Liver (tissue), 9 donors: Measurements from ENCODE around the gene CADM2. TPM values are rescaled to one million over a fixed set of nuclear protein-coding genes. Genes with fewer than 3 reads are reported as not detected.

Experiments
- DNase-seq: peaks from one replicate; pipeline ENCODE4 v3.0.0-alpha.2; 2017; ENCODE audit warnings: low spot score
- H3K27ac ChIP-seq, 2 donors: one replicate each; pipeline ENCODE4 v1.7.0; 2013; ENCODE audit warnings: inconsistent platforms in 2 of 2, low read length in 2 of 2, control low read depth in 1 of 2, low read depth in 1 of 2, mild to moderate bottlenecking in 1 of 2
- H3K27me3 ChIP-seq, 4 donors: one replicate each; pipeline versions ENCODE4 v1.6.1 to v1.7.0; 2013; ENCODE audit warnings: low read length in 3 of 4, inconsistent platforms in 1 of 4, mild to moderate bottlenecking in 1 of 4, moderate library complexity in 1 of 4; ENCODE audit not compliant: control insufficient read depth in 4 of 4, insufficient read depth in 4 of 4
- H3K36me3 ChIP-seq, 4 donors: one replicate each; pipeline versions ENCODE4 v1.6.1 to v1.7.0; 2013; ENCODE audit warnings: low read length in 3 of 4, mild to moderate bottlenecking in 3 of 4, low read depth in 1 of 4, moderate library complexity in 1 of 4; ENCODE audit not compliant: control insufficient read depth in 4 of 4, insufficient read depth in 3 of 4
- H3K4me1 ChIP-seq, 4 donors: one replicate each; pipeline versions ENCODE4 v1.6.1 to v1.7.0; 2013; ENCODE audit warnings: low read length in 3 of 4, mild to moderate bottlenecking in 3 of 4, moderate library complexity in 1 of 4; ENCODE audit not compliant: control insufficient read depth in 4 of 4, insufficient read depth in 4 of 4
- H3K4me3 ChIP-seq, 3 donors: one replicate each; pipeline versions ENCODE4 v1.6.1 to v1.7.0; 2013; ENCODE audit warnings: low read length in 3 of 3, control low read depth in 1 of 3, low read depth in 1 of 3, mild to moderate bottlenecking in 1 of 3
- H3K9ac ChIP-seq, 2 donors: one replicate each; pipeline ENCODE4 v1.7.0; 2013; ENCODE audit warnings: low read length in 2 of 2, mild to moderate bottlenecking in 2 of 2, moderate library complexity in 2 of 2, control low read depth in 1 of 2, low read depth in 1 of 2
- H3K9me3 ChIP-seq, 4 donors: one replicate each; pipeline versions ENCODE4 v1.6.1 to v1.7.0; 2013; ENCODE audit warnings: low read length in 3 of 4; ENCODE audit not compliant: control insufficient read depth in 4 of 4
- ATF3 ChIP-seq: IDR thresholded peaks from 2 replicates; pipeline ENCODE4 v1.6.1; 2016; ENCODE audit warnings: antibody characterized with exemption
- CTCF ChIP-seq: fragments of 150-350 bp; IDR thresholded peaks from 2 replicates; pipeline ENCODE4 v1.5.1; 2017; ENCODE audit warnings: improper control_type of control experiment, low read depth, low read length; ENCODE audit not compliant: missing input control
- EGR1 ChIP-seq, 2 donors: IDR thresholded peaks; 2 replicates each; pipeline ENCODE4 v1.6.1; 2016 to 2018; ENCODE audit warnings: antibody characterized with exemption in 2 of 2, low read depth in 2 of 2
- FOXA1 ChIP-seq: IDR thresholded peaks from 2 replicates; pipeline ENCODE4 v1.6.1; 2016; ENCODE audit warnings: antibody characterized with exemption
- FOXA2 ChIP-seq: IDR thresholded peaks from 2 replicates; pipeline ENCODE4 v1.6.1; 2016; ENCODE audit warnings: antibody characterized with exemption
- GABPA ChIP-seq, 2 donors: IDR thresholded peaks in 1 of 2; conservative IDR thresholded peaks in 1 of 2; 2 replicates each; pipeline ENCODE4 v1.6.1; 2016; ENCODE audit warnings: antibody characterized with exemption in 2 of 2, mild to moderate bottlenecking in 1 of 2, moderate library complexity in 1 of 2
- HNF4A ChIP-seq, 2 donors: conservative IDR thresholded peaks; 2 replicates each; pipeline ENCODE4 v1.6.1; 2016; ENCODE audit warnings: antibody characterized with exemption in 2 of 2, mild to moderate bottlenecking in 2 of 2
- HNF4G ChIP-seq: IDR thresholded peaks from 2 replicates; pipeline ENCODE4 v1.6.1; 2016; ENCODE audit warnings: antibody characterized with exemption
- JUND ChIP-seq, 2 donors: IDR thresholded peaks; 2 replicates each; pipeline ENCODE4 v1.6.1; 2016; ENCODE audit warnings: antibody characterized with exemption in 2 of 2
- MAX ChIP-seq: IDR thresholded peaks from 2 replicates; pipeline ENCODE4 v1.6.1; 2016; ENCODE audit warnings: antibody characterized with exemption
- NR2F2 ChIP-seq: IDR thresholded peaks from 2 replicates; pipeline ENCODE4 v1.6.1; 2016; ENCODE audit warnings: antibody characterized with exemption
- RAD21 ChIP-seq, 2 donors: IDR thresholded peaks; 2 replicates each; pipeline ENCODE4 v1.6.1; 2016; ENCODE audit warnings: antibody characterized with exemption in 2 of 2, mild to moderate bottlenecking in 2 of 2
- REST ChIP-seq: IDR thresholded peaks from 2 replicates; pipeline ENCODE4 v1.6.1; 2016; ENCODE audit warnings: antibody characterized with exemption, mild to moderate bottlenecking
- RXRA ChIP-seq, 2 donors: IDR thresholded peaks; 2 replicates each; pipeline ENCODE4 v1.6.1; 2017 to 2018; ENCODE audit warnings: antibody characterized with exemption in 2 of 2, mild to moderate bottlenecking in 1 of 2
- SP1 ChIP-seq: IDR thresholded peaks from 2 replicates; pipeline ENCODE4 v1.6.1; 2018; ENCODE audit warnings: antibody characterized with exemption, mild to moderate bottlenecking
- TAF1 ChIP-seq: conservative IDR thresholded peaks from 2 replicates; pipeline ENCODE4 v1.6.1; 2016; ENCODE audit warnings: antibody characterized with exemption, mild to moderate bottlenecking
- YY1 ChIP-seq: IDR thresholded peaks from 2 replicates; pipeline ENCODE4 v1.6.1; 2016; ENCODE audit warnings: antibody characterized with exemption, mild to moderate bottlenecking
- ZBTB33 ChIP-seq: IDR thresholded peaks from 2 replicates; pipeline ENCODE4 v1.6.1; 2016; ENCODE audit warnings: antibody characterized with exemption
- WGBS: extraction: QIAGEN DNeasy Blood & Tissue Kit; methylation state at CpG from one replicate; pipeline ENCODE4 v1.1.7; 2013; 5-methylcytosine and 5-hydroxymethylcytosine counted together
- polyA plus RNA-seq, 2 donors: library from polyadenylated mRNA; stranded (reverse) in 1 of 2; unstranded in 1 of 2; fragments of 200-250 nt in 1 of 2; fragments of >200 nt in 1 of 2; fragmentation: Nextera tagmentation in 1 of 2; extraction: Ambion mirVana in 1 of 2; gene quantifications; one replicate each; pipeline versions ENCODE4 v1.2.1 to v1.2.3, GENCODE V29; 2013 to 2015
- total RNA-seq, 2 donors: library from RNA; depleted of rRNA; stranded (reverse); fragments of >200 nt; gene quantifications; one replicate each; pipeline ENCODE4 v1.2.3, GENCODE V29; 2014
- donor health status: healthy.
- donor health status: healthy.
- donor health status: healthy.
- donor health status: healthy.
- donor health status: healthy.

Gene CADM2
- total and polyA plus RNA-seq, 4 donors, result 0.35 to 0.92 (median 0.51) TPM

GRCh38 chr3:85977615-85978338 lies 1019.0 kb downstream of the CADM2 start:
- TF ChIP-seq TAF1 (no peak), FOXA1 (no peak), YY1 (no peak), ATF3 (no peak), SP1 (no peak), ZBTB33 (no peak), NR2F2 (no peak), RAD21 (IDR thresholded peaks at IDR 0.05) (no peak), HNF4G (no peak), JUND (IDR thresholded peaks at IDR 0.05) (no peak), MAX (no peak), FOXA2 (no peak), GABPA (IDR thresholded peaks at IDR 0.05 in 1 of 2, conservative IDR thresholded peaks at IDR 0.05 in 1 of 2) (no peak), HNF4A (conservative IDR thresholded peaks at IDR 0.05) (no peak), EGR1 (IDR thresholded peaks at IDR 0.05; ENCODE audit: low read depth in 2 of 2) (no peak), CTCF (no peak)
- Histone ChIP-seq H3K4me3 (no peak overlapping the region), H3K9me3 (no peaks in the 10 kb centered on the region), H3K4me1 (no peaks in the 10 kb centered on the region), H3K36me3 (no peaks in the 10 kb centered on the region), H3K9ac (no peak overlapping the region), H3K27ac (no peak overlapping the region), H3K27me3 (no peaks in the 10 kb centered on the region)
- no peak for DNase-seq
- WGBS, result 54% methylated on average over 6 of the region's 6 CpGs

GRCh38 chr3:85979034-85979433 lies 1020.2 kb downstream of the CADM2 start:
- H3K27me3 ChIP-seq, result no peaks in the 10 kb centered on the region
- H3K9ac ChIP-seq, result no peak overlapping the region
- H3K36me3 ChIP-seq, result no peaks in the 10 kb centered on the region
- H3K4me1 ChIP-seq, result no peaks in the 10 kb centered on the region
- H3K4me3 ChIP-seq, result no peak overlapping the region
- no peaks in the 10 kb centered on the region for H3K9me3 ChIP-seq
- no peak overlapping the region for H3K27ac ChIP-seq
- no peak for DNase-seq
- no peak for TF ChIP-seq ATF3
- no peak for TF ChIP-seq TAF1
- TF ChIP-seq FOXA2, result no peak
- TF ChIP-seq NR2F2, result no peak
- TF ChIP-seq GABPA (IDR thresholded peaks at IDR 0.05 in 1 of 2, conservative IDR thresholded peaks at IDR 0.05 in 1 of 2), result no peak
- TF ChIP-seq JUND (IDR thresholded peaks at IDR 0.05), result no peak
- no peak for TF ChIP-seq ZBTB33
- no peak for TF ChIP-seq MAX
- no peak for TF ChIP-seq HNF4A (conservative IDR thresholded peaks at IDR 0.05)
- no peak for TF ChIP-seq FOXA1
- TF ChIP-seq SP1, result no peak
- TF ChIP-seq EGR1 (IDR thresholded peaks at IDR 0.05; ENCODE audit: low read depth in 2 of 2), result no peak
- TF ChIP-seq RXRA (IDR thresholded peaks at IDR 0.05), result no peak
- TF ChIP-seq RAD21 (IDR thresholded peaks at IDR 0.05), result no peak
- no peak for TF ChIP-seq YY1
- TF ChIP-seq REST, result no peak
- no peak for TF ChIP-seq HNF4G
